Neuron (in vitro differentiated cells): ENCODE measurements around the gene LCN10.

Experiments used
- H2AFZ ChIP-seq: one replicate; pipeline ENCODE4 v1.6.1; 2013; ENCODE audit warnings: low read depth, mild to moderate bottlenecking, inconsistent platforms, low read length, moderate library complexity
- H3K27me3 ChIP-seq: one replicate; pipeline ENCODE4 v1.6.1; 2013; ENCODE audit warnings: low read length; ENCODE audit not compliant: insufficient read depth
- H3K36me3 ChIP-seq: one replicate; pipeline ENCODE4 v1.6.1; 2013; ENCODE audit warnings: low read length; ENCODE audit not compliant: insufficient read depth
- H3K4me1 ChIP-seq: one replicate; pipeline ENCODE4 v1.6.1; 2013; ENCODE audit warnings: low read length; ENCODE audit not compliant: insufficient read depth
- H3K4me3 ChIP-seq: 2 replicates; pipeline ENCODE4 v1.5.1; 2013; ENCODE audit warnings: mild to moderate bottlenecking, low read length, moderate library complexity
- H3K9me3 ChIP-seq: one replicate; pipeline ENCODE4 v1.6.1; 2013; ENCODE audit warnings: low read length

The LCN10 gene

GRCh38 chr9:136722969-136723356 lies 19.8 kb downstream of the LCN10 start:
- H3K36me3 ChIP-seq, result peaks cover 52% of the 10 kb centered on the region
- H2AFZ ChIP-seq, result no peak overlapping the region
- H3K27me3 ChIP-seq, result no peaks in the 10 kb centered on the region
- H3K4me3 ChIP-seq, result no peak overlapping the region
- H3K9me3 ChIP-seq, result no peaks in the 10 kb centered on the region
- peaks cover 54% of the 10 kb centered on the region for H3K4me1 ChIP-seq

DNA sequence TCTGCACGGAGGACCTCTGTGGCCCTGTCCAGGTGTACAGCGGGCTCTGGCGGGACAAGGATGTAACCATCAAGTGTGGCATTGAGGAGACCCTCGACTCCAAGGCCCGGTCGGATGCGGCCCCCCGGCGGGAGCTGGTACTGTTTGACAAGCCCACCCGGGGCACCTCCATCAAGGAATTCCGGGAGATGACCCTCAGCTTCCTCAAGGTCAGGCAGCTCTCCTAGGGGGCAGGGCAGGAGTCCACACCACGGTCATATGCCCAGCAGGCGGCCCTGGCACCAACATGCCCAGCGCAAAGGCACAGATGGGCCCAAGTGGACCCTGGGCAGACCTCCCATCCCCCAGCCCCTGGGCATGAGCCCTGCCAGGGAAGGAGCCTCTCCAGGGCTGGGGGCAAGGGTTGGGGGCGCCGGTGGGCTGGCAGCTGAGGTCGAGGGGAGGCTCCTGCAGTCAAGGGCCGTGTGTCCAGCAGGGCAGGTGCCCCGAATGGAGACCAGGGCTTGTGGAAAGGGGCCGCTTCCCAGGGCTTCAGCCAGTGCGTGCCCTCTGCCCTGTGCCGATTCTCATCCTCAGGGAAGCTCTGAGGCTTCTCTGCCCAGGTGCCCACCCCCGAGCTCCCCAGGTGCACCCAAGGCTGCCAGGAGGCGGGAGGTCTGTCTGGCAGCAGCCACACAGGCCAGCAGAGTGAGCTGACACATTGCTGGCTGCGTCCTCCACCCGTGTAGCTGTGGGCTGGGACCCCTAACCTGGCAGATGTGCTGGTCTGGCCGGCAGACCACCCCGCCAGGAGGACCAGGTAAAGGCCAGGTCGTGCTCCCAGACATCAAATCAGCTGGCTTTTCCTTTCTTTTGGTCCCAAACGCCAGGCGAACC lies 20.4 kb downstream of the LCN10 start:
- H3K9me3 ChIP-seq, result no peaks in the 10 kb centered on the region
- peaks cover 52% of the 10 kb centered on the region for H3K36me3 ChIP-seq
- no peak overlapping the region for H3K4me3 ChIP-seq
- no peak overlapping the region for H2AFZ ChIP-seq
- H3K4me1 ChIP-seq, result peaks cover 51% of the 10 kb centered on the region
- no peaks in the 10 kb centered on the region for H3K27me3 ChIP-seq

GRCh38 chr9:136721339-136722092 lies 21.2 kb downstream of the LCN10 start:
- Histone ChIP-seq H3K27me3 (no peaks in the 10 kb centered on the region), H3K4me3 (no peak overlapping the region), H3K4me1 (peaks cover 42% of the 10 kb centered on the region), H3K36me3 (peaks cover 48% of the 10 kb centered on the region), H3K9me3 (no peaks in the 10 kb centered on the region), H2AFZ (no peak overlapping the region)

- Histone ChIP-seq H3K9me3 (no peaks in the 10 kb centered on the region), H2AFZ (no peak overlapping the region), H3K4me1 (peaks cover 36% of the 10 kb centered on the region), H3K36me3 (peaks cover 44% of the 10 kb centered on the region), H3K4me3 (no peak overlapping the region), H3K27me3 (no peaks in the 10 kb centered on the region)
These were observed 21.8 kb downstream of the LCN10 start for GRCh38 chr9:136720898-136721338.

DNA sequence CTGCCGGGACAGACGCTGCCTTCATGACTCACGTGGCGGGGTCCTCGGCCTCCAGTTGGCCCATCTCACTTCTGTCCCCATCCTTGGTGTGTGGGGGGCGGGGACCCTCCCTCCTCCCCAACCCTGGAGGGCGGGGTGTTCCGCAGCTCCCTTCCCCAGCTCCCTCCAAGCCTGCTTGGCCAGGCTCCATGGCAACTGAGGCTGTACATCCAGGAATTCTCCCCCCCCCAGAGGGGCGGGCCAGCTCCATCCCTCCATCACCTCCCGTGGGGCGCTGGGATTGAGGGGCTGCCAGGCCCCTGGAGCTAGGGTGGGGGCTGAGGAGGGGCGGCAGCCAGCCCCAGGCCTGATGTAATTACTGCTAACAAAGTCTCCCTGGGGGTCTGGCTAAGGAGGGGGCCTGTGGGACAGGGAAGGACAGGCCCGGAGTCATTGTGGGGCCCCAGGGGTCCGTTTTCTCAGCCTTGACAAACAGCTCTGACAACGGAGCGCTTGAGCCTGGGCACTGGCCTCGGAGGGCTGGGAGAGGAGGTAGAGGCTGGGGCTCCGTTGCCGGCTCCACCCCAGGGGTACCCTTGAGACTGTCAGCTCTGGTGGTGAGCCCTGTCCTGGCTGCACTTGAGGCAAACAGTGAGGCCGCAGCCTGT lies 22.4 kb downstream of the LCN10 start:
- H3K4me3 ChIP-seq, result peak overlapping the region; percentile 26

DNA sequence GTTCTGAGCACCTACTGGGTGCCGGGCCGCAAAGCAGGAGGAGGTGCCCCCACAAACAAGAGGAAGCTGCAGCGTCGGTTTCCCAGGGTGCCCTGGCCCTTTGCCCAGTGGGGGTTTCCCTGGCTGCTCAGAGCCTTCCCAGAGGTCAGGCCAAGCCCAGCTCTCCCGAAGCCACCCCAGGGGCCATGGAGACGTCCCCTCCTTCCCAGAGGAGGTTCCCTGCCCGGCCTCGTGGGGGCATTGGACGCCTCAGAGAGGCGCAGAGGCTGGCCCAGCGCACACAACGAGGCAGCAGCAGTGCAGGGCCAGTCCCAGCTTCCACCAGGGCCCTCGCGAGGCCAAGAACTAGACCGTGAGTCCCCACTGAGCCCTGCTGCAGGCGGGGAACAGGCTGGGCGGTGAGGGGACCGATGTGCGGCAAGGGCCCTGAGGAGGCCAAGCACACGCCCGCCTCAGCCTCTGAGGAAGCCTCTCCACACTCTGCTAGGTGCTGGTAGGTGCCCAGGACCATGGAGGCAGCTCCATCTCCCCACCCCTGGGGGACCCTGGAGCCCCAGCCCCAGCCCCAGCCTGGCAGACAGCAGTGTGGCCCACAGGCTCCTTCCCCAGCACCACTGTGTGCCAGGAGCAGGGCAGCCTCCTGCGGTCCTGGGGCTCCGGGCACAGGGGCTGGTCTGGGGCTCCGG lies 23.4 kb downstream of the LCN10 start:
- Histone ChIP-seq H3K36me3 (peaks cover 35% of the 10 kb centered on the region), H3K4me3 (no peak overlapping the region), H3K27me3 (no peaks in the 10 kb centered on the region), H2AFZ (no peak overlapping the region), H3K4me1 (peaks cover 32% of the 10 kb centered on the region), H3K9me3 (no peaks in the 10 kb centered on the region)

More for the DNA sequence above, 22.4 kb downstream of the LCN10 start:
- Histone ChIP-seq H3K36me3 (peaks cover 42% of the 10 kb centered on the region), H3K4me1 (peaks cover 31% of the 10 kb centered on the region), H2AFZ (no peak overlapping the region), H3K27me3 (no peaks in the 10 kb centered on the region), H3K9me3 (no peaks in the 10 kb centered on the region)

- Histone ChIP-seq H3K4me3 (no peak overlapping the region), H3K36me3 (peaks cover 27% of the 10 kb centered on the region), H2AFZ (no peak overlapping the region), H3K4me1 (peaks cover 40% of the 10 kb centered on the region), H3K27me3 (no peaks in the 10 kb centered on the region), H3K9me3 (no peaks in the 10 kb centered on the region)
These were observed 24.2 kb downstream of the LCN10 start for GRCh38 chr9:136718345-136719194.

DNA sequence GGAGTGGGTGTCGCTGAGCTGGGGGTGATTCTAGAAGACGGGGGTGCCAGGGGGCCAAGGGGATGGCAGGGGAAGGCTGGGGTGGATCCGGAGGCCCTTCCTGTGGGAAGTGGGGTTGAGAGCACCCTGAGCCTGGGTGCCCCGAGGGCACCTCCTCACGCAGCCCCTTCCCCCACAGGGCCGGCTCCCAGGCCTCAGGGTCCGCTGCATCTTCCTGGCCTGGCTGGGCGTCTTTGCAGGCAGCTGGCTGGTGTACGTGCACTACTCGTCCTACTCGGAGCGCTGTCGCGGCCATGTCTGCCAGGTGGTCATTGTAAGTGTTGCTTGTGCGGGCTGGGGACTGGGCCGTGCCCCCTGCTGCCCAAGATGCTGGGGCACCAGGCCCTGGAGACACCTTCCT lies 25.3 kb downstream of the LCN10 start:
- H2AFZ ChIP-seq, result no peak overlapping the region
- H3K4me3 ChIP-seq, result no peak overlapping the region

GRCh38 chr9:136714893-136715274 lies 27.9 kb downstream of the LCN10 start:
- Histone ChIP-seq H3K27me3 (peaks cover 2% of the 10 kb centered on the region), H2AFZ (no peak overlapping the region), H3K4me1 (peaks cover 29% of the 10 kb centered on the region), H3K36me3 (peaks cover 6% of the 10 kb centered on the region), H3K4me3 (no peak overlapping the region), H3K9me3 (no peaks in the 10 kb centered on the region)

More for the DNA sequence above, 25.3 kb downstream of the LCN10 start:
- no peaks in the 10 kb centered on the region for H3K27me3 ChIP-seq
- H3K4me1 ChIP-seq, result peaks cover 46% of the 10 kb centered on the region
- H3K9me3 ChIP-seq, result no peaks in the 10 kb centered on the region
- H3K36me3 ChIP-seq, result peaks cover 15% of the 10 kb centered on the region

DNA sequence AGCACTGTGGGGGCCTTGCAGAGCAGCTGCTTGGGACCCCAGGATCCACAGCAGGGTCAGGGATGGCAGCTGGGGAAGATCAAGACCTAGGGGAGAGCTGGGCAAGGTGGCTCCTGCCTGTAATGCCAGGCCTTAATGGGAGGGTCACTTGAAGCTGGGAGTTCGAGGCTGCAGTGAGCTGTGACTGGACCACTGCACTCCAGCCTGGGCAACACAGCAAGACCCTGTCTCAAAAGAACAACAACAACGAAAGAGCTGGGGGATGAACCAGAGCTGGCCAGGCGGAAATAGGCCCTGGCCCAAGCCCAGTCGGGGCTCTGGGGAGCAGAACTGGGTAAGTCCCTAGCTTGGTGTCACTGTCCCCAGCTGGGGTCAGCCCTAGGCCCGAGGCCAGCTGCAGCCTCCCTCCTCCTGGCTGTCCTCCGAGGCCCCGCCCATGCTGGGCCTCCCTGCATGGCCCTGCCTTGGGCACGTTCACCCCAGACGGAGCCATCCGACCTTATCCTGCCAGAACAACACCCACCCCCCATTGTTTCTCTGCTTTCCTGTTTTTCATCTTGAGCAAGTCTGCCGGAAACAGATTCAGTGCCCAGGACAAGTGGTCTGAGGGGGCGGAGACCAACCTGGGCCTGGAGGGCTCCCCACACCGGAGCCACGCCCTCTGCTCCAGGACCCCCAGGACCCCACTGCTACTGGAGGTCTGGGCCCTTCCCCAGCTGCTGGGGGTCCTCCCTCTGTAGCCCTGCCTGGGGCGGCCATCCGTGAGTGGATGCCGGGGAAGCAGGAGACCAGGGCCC lies 28.4 kb downstream of the LCN10 start:
- Histone ChIP-seq H3K4me1 (peaks cover 23% of the 10 kb centered on the region), H2AFZ (no peak overlapping the region), H3K4me3 (peak overlapping the region; percentile 94), H3K9me3 (no peaks in the 10 kb centered on the region), H3K27me3 (peaks cover 8% of the 10 kb centered on the region), H3K36me3 (peaks cover 6% of the 10 kb centered on the region)

DNA sequence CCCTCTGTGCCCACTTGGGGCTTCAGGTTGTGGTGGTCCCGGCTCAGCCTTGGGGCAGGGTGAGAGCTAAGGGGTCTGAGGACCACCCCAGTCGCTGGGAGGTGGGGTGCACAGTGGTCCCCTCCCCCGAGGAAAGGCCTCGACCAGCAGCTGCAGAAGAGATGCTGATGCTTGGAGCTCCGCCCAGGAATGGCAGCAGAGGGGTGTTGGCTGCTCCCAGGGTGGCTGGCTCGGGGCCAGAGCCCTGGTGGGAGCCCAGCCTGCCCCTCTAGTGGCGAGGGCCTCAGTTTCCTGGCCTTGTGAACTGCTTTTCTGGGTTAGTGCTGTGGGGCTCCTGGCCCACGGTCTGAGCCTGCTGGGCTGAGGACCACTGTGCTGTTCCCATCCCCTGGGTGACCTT lies 29.2 kb downstream of the LCN10 start:
- Histone ChIP-seq H3K9me3 (no peaks in the 10 kb centered on the region), H3K4me1 (peaks cover 20% of the 10 kb centered on the region), H2AFZ (no peak overlapping the region), H3K27me3 (peaks cover 9% of the 10 kb centered on the region), H3K4me3 (peak overlapping the region; percentile 94), H3K36me3 (peaks cover 6% of the 10 kb centered on the region)
